GM12878 (cell line): ENCODE data around the gene MYH9. TPM values are rescaled to one million over a fixed set of nuclear protein-coding genes. Genes with fewer than 3 reads are reported as not detected.

Source experiments
- CEBPB ChIP-seq, 2 experiments: fragments of 150-350 bp in 1 of 2; IDR thresholded peaks; 2 replicates each; pipeline ENCODE4 v1.6.1; 2012 to 2014; ENCODE audit warnings: low read depth in 2 of 2, low read length in 2 of 2, borderline replicate concordance in 1 of 2, inconsistent platforms in 1 of 2
- CUX1 ChIP-seq: IDR thresholded peaks from 2 replicates; pipeline ENCODE4 v1.6.1; 2012; ENCODE audit warnings: improper control_type of control experiment, low read depth, low read length; ENCODE audit not compliant: insufficient replicate concordance
- GATAD2B ChIP-seq: fragments of 450-650 bp; conservative IDR thresholded peaks from 2 replicates; pipeline ENCODE4 v1.6.1; 2017; ENCODE audit warnings: low read depth, mild to moderate bottlenecking, moderate library complexity
- MLLT1 ChIP-seq: fragments of 450-650 bp; IDR thresholded peaks from 2 replicates; pipeline ENCODE4 v1.6.1; 2016; ENCODE audit warnings: mild to moderate bottlenecking
- polyA plus RNA-seq, 11 experiments: library from polyadenylated mRNA; depleted of rRNA in 4 of 11; unstranded in 6 of 11; stranded (reverse) in 5 of 11; fragments of >200 nt; fragmentation: Nextera tagmentation in 4 of 11; fragmentation: Illumina TruSeq in 1 of 11; extraction: Ambion mirVana in 4 of 11; extraction: Trizol in 1 of 11; gene quantifications; 1 replicate in 1 of 11; 2 replicates in 10 of 11; pipeline versions ENCODE4 v1.2.1 to v1.2.3, GENCODE V29; 2011 to 2016; ENCODE audit warnings: inconsistent platforms in 2 of 11, missing spikeins in 2 of 11, low read depth in 1 of 11
- total RNA-seq, 4 experiments: library from RNA; depleted of rRNA in 3 of 4; stranded (reverse); fragments of >200 nt in 3 of 4; fragmentation: Illumina TruSeq in 1 of 4; extraction: Trizol in 1 of 4; gene quantifications; 2 replicates each; pipeline versions ENCODE4 v1.2.1 to v1.2.3, GENCODE V29; 2013 to 2021
- TF ChIP-seq, protein P1 (sequence below): fragments of 450-650 bp; IDR thresholded peaks from 2 replicates; pipeline ENCODE4 v1.6.1; 2017; ENCODE audit warnings: antibody characterized with exemption, mild to moderate bottlenecking, moderate library complexity

The MYH9 gene
- total and polyA plus RNA-seq, 10 of the 15 experiments (the other 5 are each of a cell fraction or from before 2014, with no cell fraction given): 5.1 to 525 (median 145) TPM

- TF ChIP-seq CUX1 (no peak), CEBPB (IDR thresholded peaks at IDR 0.05; ENCODE audit: borderline replicate concordance in 1 of 2, low read depth in 2 of 2, low read length in 2 of 2) (no peak), MLLT1 (no peak), GATAD2B (no peak)
- TF ChIP-seq, protein P1, sequence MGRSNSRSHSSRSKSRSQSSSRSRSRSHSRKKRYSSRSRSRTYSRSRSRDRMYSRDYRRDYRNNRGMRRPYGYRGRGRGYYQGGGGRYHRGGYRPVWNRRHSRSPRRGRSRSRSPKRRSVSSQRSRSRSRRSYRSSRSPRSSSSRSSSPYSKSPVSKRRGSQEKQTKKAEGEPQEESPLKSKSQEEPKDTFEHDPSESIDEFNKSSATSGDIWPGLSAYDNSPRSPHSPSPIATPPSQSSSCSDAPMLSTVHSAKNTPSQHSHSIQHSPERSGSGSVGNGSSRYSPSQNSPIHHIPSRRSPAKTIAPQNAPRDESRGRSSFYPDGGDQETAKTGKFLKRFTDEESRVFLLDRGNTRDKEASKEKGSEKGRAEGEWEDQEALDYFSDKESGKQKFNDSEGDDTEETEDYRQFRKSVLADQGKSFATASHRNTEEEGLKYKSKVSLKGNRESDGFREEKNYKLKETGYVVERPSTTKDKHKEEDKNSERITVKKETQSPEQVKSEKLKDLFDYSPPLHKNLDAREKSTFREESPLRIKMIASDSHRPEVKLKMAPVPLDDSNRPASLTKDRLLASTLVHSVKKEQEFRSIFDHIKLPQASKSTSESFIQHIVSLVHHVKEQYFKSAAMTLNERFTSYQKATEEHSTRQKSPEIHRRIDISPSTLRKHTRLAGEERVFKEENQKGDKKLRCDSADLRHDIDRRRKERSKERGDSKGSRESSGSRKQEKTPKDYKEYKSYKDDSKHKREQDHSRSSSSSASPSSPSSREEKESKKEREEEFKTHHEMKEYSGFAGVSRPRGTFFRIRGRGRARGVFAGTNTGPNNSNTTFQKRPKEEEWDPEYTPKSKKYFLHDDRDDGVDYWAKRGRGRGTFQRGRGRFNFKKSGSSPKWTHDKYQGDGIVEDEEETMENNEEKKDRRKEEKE: no peak
- TF ChIP-seq, all 136 proteins: peak for 0
Observed at GRCh38 chr22:36343070-36343719, 44.6 kb downstream of the MYH9 start (continued).
